Right atrium auricular region (tissue), 2 donors: ENCODE results near the gene STUM. TPM values are rescaled to one million over a fixed set of nuclear protein-coding genes. Genes with fewer than 3 reads are reported as not detected.

Source experiments
- DNase-seq: peaks from one replicate; pipeline ENCODE4 v3.0.0-alpha.2; 2019; ENCODE audit warnings: low spot score
- H3K27ac ChIP-seq, 2 donors: fragments of 200-600 bp; sonication (generic); 1 replicate in 1 of 2; 2 replicates in 1 of 2; pipeline ENCODE4 v1.5.1; 2016 to 2019
- H3K27me3 ChIP-seq, 2 donors: fragments of 200-600 bp; sonication (generic); one replicate each; pipeline versions ENCODE4 v1.5.1 to v1.6.0; 2017 to 2019
- H3K36me3 ChIP-seq: fragments of 200-600 bp; sonication (generic); one replicate; pipeline ENCODE4 v1.5.1; 2016
- H3K4me1 ChIP-seq, 2 donors: fragments of 200-600 bp; sonication (generic); one replicate each; pipeline versions ENCODE4 v1.5.1 to v1.6.0; 2017 to 2019
- H3K4me3 ChIP-seq, 2 donors: fragments of 200-600 bp; sonication (generic); 1 replicate in 1 of 2; 2 replicates in 1 of 2; pipeline ENCODE4 v1.5.1; 2017 to 2019; ENCODE audit warnings: mild to moderate bottlenecking in 1 of 2, moderate library complexity in 1 of 2
- H3K9me3 ChIP-seq, 2 donors: fragments of 200-600 bp; sonication (generic); one replicate each; pipeline ENCODE4 v1.5.1; 2019
- CTCF ChIP-seq, 2 donors: fragments of 200-600 bp; sonication (generic); IDR thresholded peaks; one replicate each; pipeline ENCODE4 v1.5.1; 2019; ENCODE audit warnings: antibody characterized with exemption in 2 of 2
- total RNA-seq, 2 donors: library from RNA; depleted of rRNA; stranded (reverse); fragments of >200 nt; gene quantifications; one replicate each; pipeline ENCODE4 v1.1.0, GENCODE V29; 2016

The STUM gene
- total RNA-seq, 2 donors from 2014 or later = 0.43 to 0.70 TPM

GRCh38 chr1:226647719-226648118 is 99.2 kb downstream of the STUM start:
- peaks cover 30% of the 10 kb centered on the region for H3K36me3 ChIP-seq
- peaks cover 0 to 41% of the 10 kb centered on the region in 2 donors for H3K4me1 ChIP-seq
- H3K9me3 ChIP-seq = no peaks in the 10 kb centered on the region
- no peaks in the 10 kb centered on the region for H3K27me3 ChIP-seq
- TF ChIP-seq CTCF (IDR thresholded peaks at IDR 0.05) = no peak
- DNase-seq = no peak
- H3K27ac ChIP-seq = no peak overlapping the region
- no peak overlapping the region for H3K4me3 ChIP-seq

- Histone ChIP-seq H3K4me3 (no peak overlapping the region), H3K27ac (no peak overlapping the region), H3K9me3 (no peaks in the 10 kb centered on the region), H3K36me3 (peaks cover 30% of the 10 kb centered on the region), H3K27me3 (no peaks in the 10 kb centered on the region), H3K4me1 (peaks cover 0 to 38% of the 10 kb centered on the region in 2 donors)
- TF ChIP-seq CTCF (IDR thresholded peaks at IDR 0.05) = no peak
- no peak for DNase-seq
Observed at GRCh38 chr1:226648421-226648820, 99.9 kb downstream of the STUM start.

GRCh38 chr1:226649244-226649643 is 100.7 kb downstream of the STUM start:
- DNase-seq = no peak
- no peak for TF ChIP-seq CTCF (IDR thresholded peaks at IDR 0.05)
- Histone ChIP-seq H3K36me3 (peaks cover 30% of the 10 kb centered on the region), H3K27me3 (no peaks in the 10 kb centered on the region), H3K27ac (no peak overlapping the region), H3K4me3 (no peak overlapping the region), H3K4me1 (peaks cover 0 to 41% of the 10 kb centered on the region in 2 donors), H3K9me3 (no peaks in the 10 kb centered on the region)

DNA sequence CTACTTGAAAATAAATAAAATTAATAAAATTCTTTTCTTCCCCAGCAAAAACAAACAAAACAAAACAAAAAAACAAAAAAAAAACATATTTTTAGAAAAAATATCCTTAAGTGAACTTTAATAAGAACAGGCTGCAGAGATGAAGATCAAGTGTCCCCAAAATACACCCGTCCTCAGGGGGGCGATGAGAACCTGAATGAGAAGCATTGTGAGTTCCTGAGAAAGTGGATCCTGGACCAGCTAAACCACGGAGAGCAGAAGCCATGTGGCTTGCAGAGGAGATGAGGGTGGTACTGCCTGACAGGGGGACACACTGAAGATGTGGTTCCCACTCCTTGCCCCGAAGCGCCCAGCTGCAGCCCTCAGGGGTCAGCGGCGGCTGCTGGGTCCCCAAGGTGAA is 101.2 kb downstream of the STUM start:
- H3K27me3 ChIP-seq = no peaks in the 10 kb centered on the region
- no peak overlapping the region for H3K4me3 ChIP-seq
- no peak for DNase-seq
- peaks cover 30% of the 10 kb centered on the region for H3K36me3 ChIP-seq
- peaks cover 0 to 43% of the 10 kb centered on the region in 2 donors for H3K4me1 ChIP-seq
- TF ChIP-seq CTCF (IDR thresholded peaks at IDR 0.05) = peak in 1 of 2 donors; percentile 35
- peak overlapping the region in 1 of 2 donors; percentile 65 for H3K27ac ChIP-seq
- no peaks in the 10 kb centered on the region for H3K9me3 ChIP-seq

GRCh38 chr1:226650236-226650841 is 101.8 kb downstream of the STUM start:
- H3K4me1 ChIP-seq = peaks cover 0 to 43% of the 10 kb centered on the region in 2 donors
- no peak for DNase-seq
- H3K27ac ChIP-seq = peak overlapping the region in 1 of 2 donors; percentile 65
- H3K9me3 ChIP-seq = no peaks in the 10 kb centered on the region
- no peak overlapping the region for H3K4me3 ChIP-seq
- H3K36me3 ChIP-seq = peaks cover 29% of the 10 kb centered on the region
- no peaks in the 10 kb centered on the region for H3K27me3 ChIP-seq
- no peak for TF ChIP-seq CTCF (IDR thresholded peaks at IDR 0.05)
